Neural cell (in vitro differentiated cells): ENCODE data around the gene HADH. TPM values are rescaled to one million over a fixed set of nuclear protein-coding genes. Genes with fewer than 3 reads are reported as not detected.

Experiments used
- H2AFZ ChIP-seq: fragments of 200-600, 300-800 bp; sonication (generic), shearing (Covaris generic); 2 replicates; pipeline ENCODE4 v1.6.0; 2014; ENCODE audit warnings: low read depth, mild to moderate bottlenecking, antibody characterized with exemption, low read length, moderate library complexity
- H3F3A ChIP-seq: fragments of 200-600 bp; shearing (Covaris generic); 2 replicates; pipeline ENCODE4 v1.6.1; 2016; ENCODE audit warnings: mild to moderate bottlenecking, moderate library complexity, mixed read lengths, antibody characterized with exemption, low read length; ENCODE audit not compliant: insufficient read depth, poor library complexity, severe bottlenecking
- H3K27ac ChIP-seq: fragments of 200-600, 300-800 bp; sonication (generic), shearing (Covaris generic); 2 replicates; pipeline ENCODE4 v1.5.1; 2014; ENCODE audit warnings: mild to moderate bottlenecking, low read length, moderate library complexity
- H3K27me3 ChIP-seq: fragments of 300-800, 200-600 bp; sonication (generic), shearing (Covaris generic); 2 replicates; pipeline ENCODE4 v1.6.0; 2014; ENCODE audit warnings: mild to moderate bottlenecking, low read depth, low read length, moderate library complexity; ENCODE audit not compliant: insufficient read depth
- H3K36me3 ChIP-seq: fragments of 300-800, 200-600 bp; sonication (generic), shearing (Covaris generic); 2 replicates; pipeline ENCODE4 v1.5.1; 2014; ENCODE audit warnings: mild to moderate bottlenecking, antibody characterized with exemption, low read length, moderate library complexity; ENCODE audit not compliant: insufficient read depth
- H3K4me2 ChIP-seq: fragments of 300-800, 200-600 bp; sonication (generic), shearing (Covaris generic); 2 replicates; pipeline ENCODE4 v1.6.0; 2014; ENCODE audit warnings: mild to moderate bottlenecking, low read length
- H3K4me3 ChIP-seq: fragments of 300-800, 200-600 bp; sonication (generic), shearing (Covaris generic); 2 replicates; pipeline ENCODE4 v1.5.1; 2014; ENCODE audit warnings: mild to moderate bottlenecking, low read length, moderate library complexity
- H3K79me2 ChIP-seq: fragments of 200-600 bp; shearing (Covaris generic); replicated peaks from 2 replicates; pipeline ENCODE4 v1.6.0; 2014; ENCODE audit warnings: mild to moderate bottlenecking, low read length, moderate library complexity; ENCODE audit not compliant: insufficient read depth
- H3K9ac ChIP-seq: fragments of 300-800, 200-600 bp; sonication (generic), shearing (Covaris generic); 2 replicates; pipeline ENCODE4 v1.6.1; 2016; ENCODE audit warnings: mild to moderate bottlenecking, low read length, mixed read lengths
- H3K9me2 ChIP-seq: fragments of 200-600 bp; shearing (Covaris generic); 2 replicates; pipeline ENCODE4 v1.6.1; 2016; ENCODE audit warnings: mild to moderate bottlenecking, low read length, mixed read lengths; ENCODE audit not compliant: insufficient read depth
- H3K9me3 ChIP-seq: fragments of 200-600, 300-800 bp; sonication (generic), shearing (Covaris generic); 2 replicates; pipeline ENCODE4 v1.6.1; 2016; ENCODE audit warnings: mild to moderate bottlenecking, mixed run types, low read length, moderate library complexity, mixed read lengths
- H4K20me1 ChIP-seq: fragments of 200-600 bp; shearing (Covaris generic); 2 replicates; pipeline ENCODE4 v1.6.1; 2016; ENCODE audit warnings: mild to moderate bottlenecking, mixed run types; ENCODE audit not compliant: insufficient read depth
- CTCF ChIP-seq: fragments of 450-650 bp; IDR thresholded peaks from 2 replicates; pipeline ENCODE4 v1.5.1; 2014; ENCODE audit warnings: antibody characterized with exemption, mild to moderate bottlenecking, moderate library complexity; ENCODE audit not compliant: poor library complexity, severe bottlenecking
- EP300 ChIP-seq: fragments of 450-650 bp; conservative IDR thresholded peaks from 2 replicates; pipeline ENCODE4 v1.6.1; 2014; ENCODE audit warnings: antibody characterized with exemption, mild to moderate bottlenecking, moderate library complexity; ENCODE audit not compliant: poor library complexity, severe bottlenecking
- EZH2 ChIP-seq: fragments of 200-600, 300-800 bp; shearing (Covaris generic), sonication (generic); IDR thresholded peaks from 2 replicates; pipeline ENCODE4 v1.6.1; 2014; ENCODE audit warnings: antibody characterized with exemption, low read length, borderline replicate concordance, mild to moderate bottlenecking; ENCODE audit not compliant: insufficient read depth, poor library complexity, severe bottlenecking
- MXI1 ChIP-seq: fragments of 450-650 bp; conservative IDR thresholded peaks from 2 replicates; pipeline ENCODE4 v1.6.1; 2014; ENCODE audit warnings: antibody characterized with exemption, mild to moderate bottlenecking; ENCODE audit not compliant: poor library complexity, severe bottlenecking
- POLR2AphosphoS5 ChIP-seq: IDR thresholded peaks from 2 replicates; pipeline ENCODE4 v1.6.1; 2012
- RAD21 ChIP-seq: fragments of 450-650 bp; conservative IDR thresholded peaks from 2 replicates; pipeline ENCODE4 v1.6.1; 2014; ENCODE audit warnings: antibody characterized with exemption, mild to moderate bottlenecking, moderate library complexity
- SMC3 ChIP-seq: fragments of 450-650 bp; conservative IDR thresholded peaks from 2 replicates; pipeline ENCODE4 v1.6.1; 2014; ENCODE audit warnings: antibody characterized with exemption, mild to moderate bottlenecking, moderate library complexity; ENCODE audit not compliant: poor library complexity
- TAF1 ChIP-seq: IDR thresholded peaks from 2 replicates; pipeline ENCODE4 v1.6.1; 2012; ENCODE audit warnings: low read depth
- polyA plus RNA-seq: library from polyadenylated mRNA; depleted of rRNA; stranded (reverse); fragments of >200 nt; gene quantifications from 2 replicates; pipeline ENCODE4 v1.2.3, GENCODE V29; 2014
- TF ChIP-seq, protein P1 (sequence below): IDR thresholded peaks from 2 replicates; pipeline ENCODE4 v1.6.1; 2012; ENCODE audit warnings: borderline replicate concordance

The HADH gene
- polyA plus RNA-seq, 1 donor from 2014 or later, result 25.7 TPM

DNA sequence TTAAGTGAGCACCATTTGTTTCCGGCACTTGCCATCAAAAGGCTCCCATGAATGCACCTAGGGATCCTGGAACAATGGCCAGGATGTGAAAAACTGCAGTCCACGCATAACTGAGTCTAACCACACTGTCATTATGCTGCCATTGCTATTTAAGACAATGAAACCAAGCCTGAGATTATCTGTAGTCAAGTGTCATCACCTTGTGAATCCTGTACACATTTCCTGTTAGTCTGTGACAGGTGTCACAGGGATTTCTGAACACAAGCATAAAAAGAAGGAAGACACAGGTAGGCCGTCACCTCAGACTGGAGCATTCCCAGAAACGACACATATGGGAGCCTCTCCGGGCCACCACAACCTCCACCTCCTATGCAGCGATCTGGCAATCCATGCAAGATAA lies 66.7 kb downstream of the HADH start:
- Histone ChIP-seq H3K36me3 (no peaks in the 10 kb centered on the region), H3F3A (no peaks in the 10 kb centered on the region), H3K79me2 (no peaks in the 10 kb centered on the region), H4K20me1 (no peaks in the 10 kb centered on the region), H3K27me3 (no peaks in the 10 kb centered on the region), H3K27ac (no peak overlapping the region), H3K4me2 (no peak overlapping the region), H3K9me2 (no peaks in the 10 kb centered on the region), H2AFZ (no peak overlapping the region), H3K9ac (no peak overlapping the region), H3K9me3 (no peaks in the 10 kb centered on the region), H3K4me3 (no peak overlapping the region)
- TF ChIP-seq, protein P1, sequence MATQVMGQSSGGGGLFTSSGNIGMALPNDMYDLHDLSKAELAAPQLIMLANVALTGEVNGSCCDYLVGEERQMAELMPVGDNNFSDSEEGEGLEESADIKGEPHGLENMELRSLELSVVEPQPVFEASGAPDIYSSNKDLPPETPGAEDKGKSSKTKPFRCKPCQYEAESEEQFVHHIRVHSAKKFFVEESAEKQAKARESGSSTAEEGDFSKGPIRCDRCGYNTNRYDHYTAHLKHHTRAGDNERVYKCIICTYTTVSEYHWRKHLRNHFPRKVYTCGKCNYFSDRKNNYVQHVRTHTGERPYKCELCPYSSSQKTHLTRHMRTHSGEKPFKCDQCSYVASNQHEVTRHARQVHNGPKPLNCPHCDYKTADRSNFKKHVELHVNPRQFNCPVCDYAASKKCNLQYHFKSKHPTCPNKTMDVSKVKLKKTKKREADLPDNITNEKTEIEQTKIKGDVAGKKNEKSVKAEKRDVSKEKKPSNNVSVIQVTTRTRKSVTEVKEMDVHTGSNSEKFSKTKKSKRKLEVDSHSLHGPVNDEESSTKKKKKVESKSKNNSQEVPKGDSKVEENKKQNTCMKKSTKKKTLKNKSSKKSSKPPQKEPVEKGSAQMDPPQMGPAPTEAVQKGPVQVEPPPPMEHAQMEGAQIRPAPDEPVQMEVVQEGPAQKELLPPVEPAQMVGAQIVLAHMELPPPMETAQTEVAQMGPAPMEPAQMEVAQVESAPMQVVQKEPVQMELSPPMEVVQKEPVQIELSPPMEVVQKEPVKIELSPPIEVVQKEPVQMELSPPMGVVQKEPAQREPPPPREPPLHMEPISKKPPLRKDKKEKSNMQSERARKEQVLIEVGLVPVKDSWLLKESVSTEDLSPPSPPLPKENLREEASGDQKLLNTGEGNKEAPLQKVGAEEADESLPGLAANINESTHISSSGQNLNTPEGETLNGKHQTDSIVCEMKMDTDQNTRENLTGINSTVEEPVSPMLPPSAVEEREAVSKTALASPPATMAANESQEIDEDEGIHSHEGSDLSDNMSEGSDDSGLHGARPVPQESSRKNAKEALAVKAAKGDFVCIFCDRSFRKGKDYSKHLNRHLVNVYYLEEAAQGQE, result peak; percentile 70
- TF ChIP-seq EZH2, result no peak
- TF ChIP-seq CTCF, result no peak
- no peak for TF ChIP-seq MXI1
- TF ChIP-seq POLR2AphosphoS5, result peak; percentile 36
- no peak for TF ChIP-seq RAD21
- TF ChIP-seq SMC3, result no peak
- peak; percentile 85 for TF ChIP-seq EP300
- TF ChIP-seq TAF1, result no peak

DNA sequence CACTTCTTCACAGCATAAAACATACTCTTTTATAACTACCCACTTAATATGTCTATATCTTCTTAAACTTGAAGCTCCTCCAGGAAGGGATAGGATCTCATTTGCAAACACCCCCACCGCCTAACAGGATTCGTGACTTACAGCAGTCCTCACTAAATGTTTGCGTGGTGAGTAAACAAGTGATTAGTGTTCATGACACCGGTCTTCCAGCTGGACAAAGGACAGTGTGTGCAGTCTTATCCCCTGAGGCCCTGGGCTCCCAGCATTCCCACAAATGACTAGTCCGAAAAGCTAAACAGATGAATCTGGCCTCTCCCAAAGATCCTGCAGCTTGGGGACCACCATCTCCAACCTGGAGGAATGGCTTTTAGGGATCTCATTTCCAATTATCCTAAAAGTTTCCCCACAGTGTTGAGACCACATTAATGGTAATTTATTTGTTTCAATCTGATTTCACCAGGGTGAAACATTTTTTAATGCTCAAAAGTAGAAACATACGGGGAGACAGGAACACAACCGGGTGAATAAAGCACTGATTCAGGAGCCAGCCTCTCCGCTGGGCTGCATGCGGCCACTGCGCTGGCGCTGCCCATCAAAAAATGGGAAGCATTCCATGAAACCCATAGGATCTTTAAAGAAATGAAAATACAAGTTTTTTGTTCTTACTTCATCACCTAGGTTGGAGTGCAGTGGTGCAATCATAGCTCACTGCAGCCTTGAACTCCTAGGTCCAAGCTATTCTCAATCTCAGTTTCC lies 69.2 kb downstream of the HADH start:
- no peaks in the 10 kb centered on the region for H3K9me2 ChIP-seq
- no peaks in the 10 kb centered on the region for H3K27me3 ChIP-seq
- TF ChIP-seq RAD21, result no peak
- TF ChIP-seq EZH2, result no peak
- no peak for TF ChIP-seq MXI1
- TF ChIP-seq POLR2AphosphoS5, result no peak
- TF ChIP-seq, protein P1, result no peak
- no peak for TF ChIP-seq CTCF
- TF ChIP-seq TAF1, result no peak
- no peak overlapping the region for H3K9ac ChIP-seq
- no peak overlapping the region for H3K27ac ChIP-seq
- no peaks in the 10 kb centered on the region for H3K36me3 ChIP-seq
- no peaks in the 10 kb centered on the region for H3K79me2 ChIP-seq
- no peak overlapping the region for H3K4me3 ChIP-seq
- no peak overlapping the region for H3K4me2 ChIP-seq
- H2AFZ ChIP-seq, result no peak overlapping the region
- no peaks in the 10 kb centered on the region for H3F3A ChIP-seq
- no peaks in the 10 kb centered on the region for H3K9me3 ChIP-seq
- H4K20me1 ChIP-seq, result no peaks in the 10 kb centered on the region
